Embryonic facial prominence (tissue), 1 donor: ENCODE measurements around the gene MMP23B.

Source experiments
- DNase-seq: peaks from one replicate; pipeline ENCODE4 v3.0.0-alpha.2; 2016; ENCODE audit errors: extremely low spot score

The MMP23B gene

GRCh38 chr1:1602968-1603506 is 28.9 kb upstream of the MMP23B start:
- DNase-seq, result no peak

GRCh38 chr1:1603671-1604373 is 28.2 kb upstream of the MMP23B start:
- DNase-seq, result no peak

- no peak for DNase-seq
Measured at GRCh38 chr1:1604374-1605033, 27.5 kb upstream of the MMP23B start.

- no peak for DNase-seq
Measured at GRCh38 chr1:1605034-1605591, 26.9 kb upstream of the MMP23B start.

GRCh38 chr1:1605724-1606123 is 26.2 kb upstream of the MMP23B start:
- no peak for DNase-seq

GRCh38 chr1:1606232-1606631 is 25.7 kb upstream of the MMP23B start:
- no peak for DNase-seq

GRCh38 chr1:1609822-1610485 is 22.0 kb upstream of the MMP23B start:
- DNase-seq, result no peak

- DNase-seq, result no peak
Measured at GRCh38 chr1:1610796-1611195, 21.2 kb upstream of the MMP23B start.

GRCh38 chr1:1612104-1612400 is 19.9 kb upstream of the MMP23B start:
- DNase-seq, result no peak

GRCh38 chr1:1613509-1614082 is 18.4 kb upstream of the MMP23B start:
- DNase-seq, result no peak

- DNase-seq, result no peak
Measured at GRCh38 chr1:1614204-1614953, 17.6 kb upstream of the MMP23B start.

- no peak for DNase-seq
Measured at GRCh38 chr1:1614954-1615255, 17.1 kb upstream of the MMP23B start.

GRCh38 chr1:1615256-1616044 is 16.5 kb upstream of the MMP23B start, which contains the start of gene MIB2:
Gene MIB2, plus strand, starts transcription at chr1:1615500. Its CDS starts 7,953 bp downstream, at chr1:1623453.
- peak; percentile 94 for DNase-seq

GRCh38 chr1:1616045-1616790 is 15.8 kb upstream of the MMP23B start:
- no peak for DNase-seq

GRCh38 chr1:1616838-1617237 is 15.1 kb upstream of the MMP23B start:
- DNase-seq, result no peak

GRCh38 chr1:1617516-1617915 is 14.5 kb upstream of the MMP23B start:
- DNase-seq, result no peak

- no peak for DNase-seq
Measured at GRCh38 chr1:1617925-1618324, 14.0 kb upstream of the MMP23B start.

GRCh38 chr1:1618396-1619068 is 13.4 kb upstream of the MMP23B start:
- DNase-seq, result no peak

GRCh38 chr1:1619917-1620361 is 12.0 kb upstream of the MMP23B start:
- DNase-seq, result no peak
